ENCODE measurements around the gene DYNLRB2.

DYNLRB2 gene

GRCh38 chr16:80544326-80544725 lies 3.5 kb downstream of the DYNLRB2 start:
- DNase-seq: no peak
- in situ Hi-C loops (cut with MboI; ENCODE audit: low pct_unique_long_range_greater_than_20kb, low sequenced_read_pairs): loop anchor here (25.0 kb wide), 1 partner anchor 293 kb away; no protein-coding TSS in a partner anchor

GRCh38 chr16:80546249-80546648 lies 5.5 kb downstream of the DYNLRB2 start:
- no peak for DNase-seq
- in situ Hi-C loops (cut with MboI; ENCODE audit: low pct_unique_long_range_greater_than_20kb, low sequenced_read_pairs): loop anchor here (25.0 kb wide), 1 partner anchor 291 kb away; no protein-coding TSS in a partner anchor

DNA sequence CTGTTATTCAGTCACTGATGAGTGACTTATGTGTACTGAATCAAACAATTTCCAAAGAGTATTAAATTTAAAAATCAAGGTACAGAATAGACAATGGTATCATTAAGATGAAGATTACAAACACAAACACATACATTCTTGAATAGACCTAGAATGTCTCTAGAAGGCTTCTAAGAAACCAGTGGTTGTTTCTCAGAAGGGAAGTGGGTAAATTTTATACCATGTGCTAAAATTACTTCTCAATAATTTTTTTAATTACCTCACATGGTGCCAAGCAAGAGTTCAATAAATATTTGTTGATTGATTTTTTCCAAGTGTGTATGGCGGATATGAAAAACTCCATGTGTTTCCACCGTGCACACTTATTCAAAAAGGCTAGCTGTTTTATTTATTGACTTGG lies 6.4 kb downstream of the DYNLRB2 start:
- in situ Hi-C loops (cut with MboI; ENCODE audit: low pct_unique_long_range_greater_than_20kb, low sequenced_read_pairs): loop anchor here (25.0 kb wide), 1 partner anchor 290 kb away; no protein-coding TSS in a partner anchor
- DNase-seq: no peak

DNA sequence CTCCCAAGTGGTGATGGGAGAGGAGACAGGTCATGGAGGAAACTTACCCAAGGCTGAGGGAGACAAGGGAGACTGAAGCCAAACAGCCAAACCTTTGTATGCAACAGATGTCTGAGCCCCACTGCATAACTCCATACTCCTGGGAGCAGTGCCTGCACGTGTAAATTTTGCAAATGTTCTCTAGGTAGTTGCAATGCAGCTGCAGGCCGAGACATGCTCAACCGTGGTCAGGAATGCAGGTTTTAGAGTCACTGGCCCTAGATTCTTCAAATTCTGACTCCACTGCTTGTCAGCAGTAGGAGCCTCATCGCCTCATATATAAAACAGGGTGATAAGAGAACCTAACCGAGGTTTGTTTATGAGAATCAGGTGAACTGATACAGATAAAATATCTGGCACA lies 11.5 kb downstream of the DYNLRB2 start:
- in situ Hi-C loops (cut with MboI; ENCODE audit: low pct_unique_long_range_greater_than_20kb, low sequenced_read_pairs): no loop called here

GRCh38 chr16:80554033-80554432 lies 13.2 kb downstream of the DYNLRB2 start:
- DNase-seq: no peak
- in situ Hi-C loops (cut with MboI; ENCODE audit: low pct_unique_long_range_greater_than_20kb, low sequenced_read_pairs): no loop called here

More for the DNA sequence above, 11.5 kb downstream of the DYNLRB2 start:
- no peak for DNase-seq

DNA sequence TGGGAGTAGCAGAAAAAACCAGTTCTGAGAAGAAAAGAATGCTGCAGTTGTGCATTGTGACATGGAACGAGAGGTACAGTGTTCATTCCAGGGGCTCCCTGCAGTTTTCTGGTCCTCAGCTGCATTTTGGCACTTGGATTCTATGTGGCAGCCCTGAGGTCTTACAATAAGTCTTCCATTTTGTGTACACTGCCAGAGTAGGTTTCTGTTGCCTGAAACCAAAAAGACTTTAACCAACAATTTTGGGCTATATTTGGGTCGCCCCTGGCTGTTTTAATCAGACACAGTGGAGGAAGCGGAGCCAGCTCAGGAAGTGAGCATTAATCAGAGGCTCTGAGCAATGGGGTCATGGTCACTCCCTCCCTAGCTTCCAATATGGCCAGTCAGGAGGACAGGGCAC lies 15.7 kb downstream of the DYNLRB2 start:
- no peak for DNase-seq
- in situ Hi-C loops (cut with MboI; ENCODE audit: low pct_unique_long_range_greater_than_20kb, low sequenced_read_pairs): no loop called here

DNA sequence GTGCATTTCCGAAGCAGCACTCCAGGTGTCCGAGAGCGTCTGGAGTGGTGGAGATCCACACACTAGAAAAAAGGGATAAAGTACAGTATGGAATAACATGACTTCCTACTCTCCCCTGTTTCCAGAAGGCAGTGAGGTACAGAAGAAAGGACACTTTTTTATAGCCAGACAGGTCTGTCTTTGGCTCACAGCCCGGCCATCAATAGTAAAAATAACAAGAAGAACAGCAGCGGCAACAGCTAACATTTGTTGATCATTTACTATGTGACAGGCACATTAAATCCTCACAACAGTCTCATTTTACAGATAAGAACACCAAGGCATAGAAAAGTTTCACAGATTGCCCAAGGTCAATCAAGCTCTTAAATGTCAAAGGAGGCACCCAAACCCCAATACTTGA lies 16.2 kb downstream of the DYNLRB2 start:
- no peak for DNase-seq
- in situ Hi-C loops (cut with MboI; ENCODE audit: low pct_unique_long_range_greater_than_20kb, low sequenced_read_pairs): no loop called here

DNA sequence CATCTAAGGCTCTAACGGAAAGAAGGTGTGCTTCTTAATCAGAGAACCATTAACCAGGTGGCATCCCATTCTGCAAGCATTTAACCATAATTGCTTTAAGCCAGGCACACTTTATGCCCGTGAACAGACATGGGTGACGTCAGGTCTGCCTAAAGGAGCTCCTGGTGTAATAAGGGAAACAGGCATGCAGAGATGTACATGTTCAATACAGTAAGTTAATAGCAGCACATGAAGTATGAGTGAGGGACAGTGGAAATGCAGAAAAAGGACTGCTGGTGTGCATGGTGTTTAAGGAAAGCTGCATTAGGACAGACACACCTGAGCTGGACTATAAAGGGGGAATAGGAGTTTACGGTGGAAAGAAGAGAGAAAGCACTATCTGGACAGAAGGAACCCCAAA lies 18.6 kb downstream of the DYNLRB2 start:
- DNase-seq: no peak
- in situ Hi-C loops (cut with MboI; ENCODE audit: low pct_unique_long_range_greater_than_20kb, low sequenced_read_pairs): no loop called here

- in situ Hi-C loops (cut with MboI; ENCODE audit: low pct_unique_long_range_greater_than_20kb, low sequenced_read_pairs): no loop called here
These were observed 22.3 kb downstream of the DYNLRB2 start for GRCh38 chr16:80563066-80563465.

DNA sequence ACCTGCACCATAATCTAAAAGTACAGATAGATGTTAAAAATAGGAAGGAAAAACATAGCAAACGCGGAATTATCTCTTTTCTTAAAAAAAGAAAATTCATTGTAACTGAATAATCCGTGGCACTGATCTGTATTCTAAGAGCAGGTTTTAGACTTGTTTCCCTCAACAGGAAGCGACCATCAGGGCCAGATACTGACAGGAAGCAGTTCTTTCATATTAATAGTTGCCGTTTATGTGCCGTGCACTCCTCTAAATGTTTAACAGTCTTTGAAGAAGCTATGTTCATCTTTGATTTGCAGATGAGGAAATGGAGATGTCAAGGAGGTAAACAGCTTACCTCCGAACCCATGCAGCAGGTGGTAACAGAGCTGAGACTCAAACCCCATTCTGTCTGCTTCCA lies 23.6 kb downstream of the DYNLRB2 start:
- no peak for DNase-seq
- in situ Hi-C loops (cut with MboI; ENCODE audit: low pct_unique_long_range_greater_than_20kb, low sequenced_read_pairs): no loop called here

More at GRCh38 chr16:80563066-80563465, 22.3 kb downstream of the DYNLRB2 start:
- no peak for DNase-seq

DNA sequence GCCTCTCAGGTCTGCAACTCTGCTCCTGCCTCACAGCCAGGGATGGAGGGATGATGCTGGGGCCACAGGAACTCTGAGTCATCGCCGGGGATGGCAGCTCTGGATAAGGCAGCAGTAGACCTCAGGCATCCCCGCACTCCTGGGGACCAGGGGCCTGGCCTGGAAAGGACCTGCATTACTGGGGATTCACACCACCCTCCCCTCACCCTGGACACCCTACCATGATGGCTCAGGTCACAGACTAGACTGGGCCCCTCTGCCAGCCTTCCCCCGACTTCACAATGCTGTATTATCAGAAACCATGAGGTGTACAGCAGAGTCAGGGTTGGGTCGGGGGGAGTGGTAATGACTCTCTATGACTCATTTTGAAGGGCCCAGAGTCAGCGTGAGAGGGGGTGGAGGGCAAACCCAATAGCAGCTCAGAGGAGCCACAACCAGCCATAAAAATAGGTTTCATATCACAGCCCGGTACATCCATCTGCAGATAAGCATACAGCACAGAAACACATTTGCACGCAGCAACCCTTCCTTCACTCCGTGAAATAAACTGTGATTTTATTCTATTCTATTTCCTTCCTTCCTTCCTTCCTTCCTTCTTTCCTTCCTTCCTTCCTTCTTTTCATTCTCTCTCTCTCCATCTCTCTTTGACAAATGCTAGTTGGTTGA lies 28.8 kb downstream of the DYNLRB2 start:
- no peak for DNase-seq
- in situ Hi-C loops (cut with MboI; ENCODE audit: low pct_unique_long_range_greater_than_20kb, low sequenced_read_pairs): no loop called here

DNA sequence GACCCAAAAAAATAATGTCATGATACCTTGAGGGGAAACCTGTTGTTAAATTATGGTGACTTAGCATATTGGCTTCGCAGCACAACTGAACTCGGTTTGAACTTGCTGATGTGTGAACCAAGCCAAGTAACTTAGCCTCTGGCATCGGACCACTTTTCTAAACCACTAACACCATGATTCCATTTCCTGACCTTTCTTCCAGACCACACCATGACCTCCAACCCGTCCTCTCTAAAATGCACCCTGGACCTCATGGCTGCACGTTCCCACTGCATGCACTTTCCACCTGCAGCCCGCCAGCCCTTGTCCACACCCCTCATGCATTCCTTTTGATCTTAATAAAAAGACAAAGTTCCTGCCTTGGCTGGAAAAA lies 29.3 kb downstream of the DYNLRB2 start:
- DNase-seq: no peak
- in situ Hi-C loops (cut with MboI; ENCODE audit: low pct_unique_long_range_greater_than_20kb, low sequenced_read_pairs): no loop called here

DNA sequence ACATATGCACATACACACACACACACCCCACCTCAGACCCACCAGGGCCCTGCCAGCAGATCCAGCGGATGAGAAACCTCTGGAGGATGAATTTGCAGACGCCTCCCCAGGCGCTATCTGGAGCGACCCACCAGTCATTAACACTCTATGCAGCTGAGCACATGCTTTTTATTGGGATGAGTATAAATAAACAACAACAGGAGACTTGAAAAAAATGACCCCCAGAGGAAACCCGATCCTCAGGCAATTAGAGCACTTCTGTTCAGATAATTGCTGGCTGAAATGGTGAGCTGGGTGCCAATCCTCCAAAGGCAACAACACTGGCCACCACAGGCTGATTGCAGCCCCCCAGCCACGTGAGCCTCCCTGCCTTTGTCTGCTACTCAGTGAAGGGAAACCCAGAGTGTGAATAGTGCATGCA lies 32.9 kb downstream of the DYNLRB2 start:
- no peak for DNase-seq
- in situ Hi-C loops (cut with MboI; ENCODE audit: low pct_unique_long_range_greater_than_20kb, low sequenced_read_pairs): no loop called here

DNA sequence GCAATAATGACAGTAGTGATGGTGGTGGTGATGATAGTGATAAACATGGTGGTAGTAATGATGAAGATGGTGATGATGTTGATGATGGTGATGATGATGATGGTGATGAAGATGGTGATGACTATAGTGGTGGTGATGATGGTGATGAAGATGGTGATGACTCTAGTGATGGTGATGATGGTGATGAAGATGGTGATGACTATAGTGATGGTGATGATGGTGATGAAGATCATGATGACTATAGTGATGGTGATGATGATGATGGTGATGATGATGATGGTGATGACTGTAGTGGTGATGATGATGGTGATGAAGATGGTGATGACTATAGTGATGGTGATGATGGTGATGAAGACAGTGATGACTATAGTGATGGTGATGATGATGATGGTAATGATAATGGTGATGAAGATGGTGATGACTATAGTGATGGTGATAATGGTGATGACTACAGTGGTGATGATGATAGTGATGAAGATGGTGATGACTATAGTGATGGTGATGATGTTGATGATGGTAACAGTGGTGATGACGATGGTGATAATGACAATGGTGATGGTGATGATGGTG lies 35.6 kb downstream of the DYNLRB2 start:
- no peak for DNase-seq
- in situ Hi-C loops (cut with MboI; ENCODE audit: low pct_unique_long_range_greater_than_20kb, low sequenced_read_pairs): no loop called here

DNA sequence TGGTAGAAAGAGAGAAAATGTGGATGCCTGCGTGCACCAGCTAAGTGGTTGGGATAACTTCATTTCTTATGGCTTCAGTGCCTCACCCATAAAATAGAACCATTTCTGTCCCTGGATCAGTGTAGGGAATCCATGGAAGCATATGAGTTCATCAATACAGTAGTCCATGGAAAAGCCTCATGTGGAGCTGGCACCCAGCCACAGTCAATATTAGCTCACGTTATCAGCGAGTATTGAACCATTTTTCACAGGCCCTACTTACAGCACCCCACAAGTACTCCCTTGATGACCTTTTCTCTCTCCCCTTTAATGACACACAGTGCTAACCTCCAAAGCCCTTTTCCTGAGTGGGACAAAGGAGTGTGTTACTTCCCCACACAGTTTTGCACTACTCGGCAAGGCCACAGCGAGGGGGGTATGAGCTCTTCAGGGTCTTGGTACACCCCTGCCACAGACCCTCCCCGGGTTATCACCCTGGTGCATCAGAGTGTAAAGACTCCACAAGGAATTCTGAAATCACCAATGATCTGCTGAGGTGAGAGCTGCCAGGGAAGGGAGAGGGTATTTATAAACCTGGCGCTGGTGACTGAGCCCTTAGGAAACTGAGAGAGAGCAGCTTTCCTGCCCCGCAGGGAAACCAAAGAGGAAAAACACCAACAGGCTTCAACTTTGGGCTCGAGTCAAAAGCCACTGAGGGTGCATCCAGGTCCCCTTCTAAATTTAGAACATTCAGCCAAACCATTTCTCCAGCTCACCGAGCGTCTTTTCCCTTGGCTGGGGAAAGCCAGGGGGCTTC lies 36.9 kb downstream of the DYNLRB2 start:
- in situ Hi-C loops (cut with MboI; ENCODE audit: low pct_unique_long_range_greater_than_20kb, low sequenced_read_pairs): no loop called here
- no peak for DNase-seq

- in situ Hi-C loops (cut with MboI; ENCODE audit: low pct_unique_long_range_greater_than_20kb, low sequenced_read_pairs): no loop called here
- no peak for DNase-seq
These were observed 39.5 kb downstream of the DYNLRB2 start for GRCh38 chr16:80580109-80580832.

DNA sequence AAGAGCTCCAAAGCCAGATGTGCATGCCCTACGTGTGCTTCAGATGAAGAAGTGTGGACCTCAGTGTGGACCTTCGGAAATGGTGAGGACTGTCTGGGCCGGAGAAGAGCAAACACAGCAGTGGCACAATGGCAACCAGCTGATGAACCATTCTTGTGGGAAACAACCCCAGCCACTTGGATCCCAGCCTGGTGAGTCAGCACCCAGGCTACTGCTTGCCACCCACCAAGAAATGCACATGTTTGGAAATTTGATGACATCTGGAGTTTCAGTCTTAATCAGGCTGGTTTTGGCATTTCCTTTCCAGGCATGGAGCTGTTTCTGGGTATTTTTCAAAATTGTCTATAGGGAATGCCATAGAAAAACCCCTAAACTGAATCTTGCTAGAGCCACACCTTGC lies 42.7 kb downstream of the DYNLRB2 start:
- DNase-seq: no peak
- in situ Hi-C loops (cut with MboI; ENCODE audit: low pct_unique_long_range_greater_than_20kb, low sequenced_read_pairs): no loop called here

- in situ Hi-C loops (cut with MboI; ENCODE audit: low pct_unique_long_range_greater_than_20kb, low sequenced_read_pairs): no loop called here
- DNase-seq: no peak
These were observed 45.0 kb downstream of the DYNLRB2 start for GRCh38 chr16:80585764-80586163.

- in situ Hi-C loops (cut with MboI; ENCODE audit: low pct_unique_long_range_greater_than_20kb, low sequenced_read_pairs): no loop called here
These were observed 45.7 kb downstream of the DYNLRB2 start for GRCh38 chr16:80586476-80586875.

GRCh38 chr16:80587071-80587470 lies 46.3 kb downstream of the DYNLRB2 start:
- in situ Hi-C loops (cut with MboI; ENCODE audit: low pct_unique_long_range_greater_than_20kb, low sequenced_read_pairs): no loop called here
- no peak for DNase-seq

More at GRCh38 chr16:80586476-80586875, 45.7 kb downstream of the DYNLRB2 start:
- no peak for DNase-seq
